Stomach (tissue), 4 donors: ENCODE data around the gene PTX4.

Experiments
- EP300 ChIP-seq: sonication (generic); formaldehyde crosslinking; IDR thresholded peaks from one replicate; pipeline ENCODE4 v1.6.1; 2017; ENCODE audit warnings: antibody characterized with exemption
- POLR2A ChIP-seq, 4 donors: fragments of 450-650 bp; IDR thresholded peaks; one replicate each; pipeline ENCODE4 v1.6.1; 2016; ENCODE audit warnings: antibody characterized with exemption in 4 of 4, control low read depth in 2 of 4, mild to moderate bottlenecking in 1 of 4, moderate library complexity in 1 of 4
- TF ChIP-seq, protein P1 (sequence below), 7 experiments: fragments of 450-650 bp in 4 of 7; fragments of 200-600 bp in 3 of 7; sonication (generic) in 3 of 7; IDR thresholded peaks; one replicate each; pipeline ENCODE4 v1.5.1; 2016 to 2019; ENCODE audit warnings: antibody characterized with exemption in 7 of 7, control low read depth in 2 of 7, mild to moderate bottlenecking in 1 of 7

DNA sequence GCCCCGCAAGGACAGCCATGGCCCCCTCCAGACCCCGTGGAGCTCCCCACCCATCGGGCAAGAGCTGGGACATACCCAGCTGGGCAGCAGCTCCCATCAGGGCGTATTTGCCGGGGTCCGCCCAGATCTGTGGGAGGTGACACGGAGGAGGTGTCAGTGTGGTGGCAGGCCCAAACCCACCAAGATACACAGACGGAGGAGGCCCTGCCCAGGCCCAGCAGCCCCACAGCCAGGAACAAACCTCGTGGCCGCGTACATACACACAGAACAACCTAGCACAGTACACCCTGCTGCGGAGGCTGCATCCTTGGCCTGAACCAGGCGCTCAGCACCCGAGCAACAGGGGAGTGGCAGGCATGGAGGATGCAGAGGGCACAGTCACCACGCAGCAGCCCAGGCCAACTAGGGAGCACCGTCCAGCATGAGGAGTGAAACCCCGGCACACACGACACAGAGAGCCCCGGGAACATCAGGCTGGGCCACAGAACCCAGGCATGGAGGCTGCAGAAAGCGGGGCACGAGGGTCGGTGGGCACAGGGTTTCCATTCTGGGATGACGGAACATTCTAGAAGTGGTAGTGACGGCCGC is 39.4 kb downstream of the PTX4 start:
- TF ChIP-seq, protein P1, sequence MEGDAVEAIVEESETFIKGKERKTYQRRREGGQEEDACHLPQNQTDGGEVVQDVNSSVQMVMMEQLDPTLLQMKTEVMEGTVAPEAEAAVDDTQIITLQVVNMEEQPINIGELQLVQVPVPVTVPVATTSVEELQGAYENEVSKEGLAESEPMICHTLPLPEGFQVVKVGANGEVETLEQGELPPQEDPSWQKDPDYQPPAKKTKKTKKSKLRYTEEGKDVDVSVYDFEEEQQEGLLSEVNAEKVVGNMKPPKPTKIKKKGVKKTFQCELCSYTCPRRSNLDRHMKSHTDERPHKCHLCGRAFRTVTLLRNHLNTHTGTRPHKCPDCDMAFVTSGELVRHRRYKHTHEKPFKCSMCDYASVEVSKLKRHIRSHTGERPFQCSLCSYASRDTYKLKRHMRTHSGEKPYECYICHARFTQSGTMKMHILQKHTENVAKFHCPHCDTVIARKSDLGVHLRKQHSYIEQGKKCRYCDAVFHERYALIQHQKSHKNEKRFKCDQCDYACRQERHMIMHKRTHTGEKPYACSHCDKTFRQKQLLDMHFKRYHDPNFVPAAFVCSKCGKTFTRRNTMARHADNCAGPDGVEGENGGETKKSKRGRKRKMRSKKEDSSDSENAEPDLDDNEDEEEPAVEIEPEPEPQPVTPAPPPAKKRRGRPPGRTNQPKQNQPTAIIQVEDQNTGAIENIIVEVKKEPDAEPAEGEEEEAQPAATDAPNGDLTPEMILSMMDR (IDR thresholded peaks at IDR 0.05) = no peak
- TF ChIP-seq EP300 (no peak), POLR2A (IDR thresholded peaks at IDR 0.05) (no peak)
